Measurements from ENCODE around the gene RAD52.
"Not testable (repeated sequence)": the region's sequence is repeated elsewhere in the genome, so short reads cannot be mapped to it uniquely, and the experiment has no call there.

GRCh38 chr12:935891-936290, 13.6 kb downstream of the RAD52 start:
- TF ChIP-seq CTCF (IDR thresholded peaks at IDR 0.05 in 4 of 5, conservative IDR thresholded peaks at IDR 0.05 in 1 of 5); POLR2A (IDR thresholded peaks at IDR 0.05): not testable (repeated sequence)

Measured in gastrocnemius medialis (tissue), 4 donors.